ELR (cell line): ENCODE results near the gene OSGIN1.

Source experiments
- DNase-seq: peaks from one replicate; pipeline ENCODE4 v3.0.0-alpha.2; 2015; ENCODE audit warnings: low read depth

Gene OSGIN1

DNA sequence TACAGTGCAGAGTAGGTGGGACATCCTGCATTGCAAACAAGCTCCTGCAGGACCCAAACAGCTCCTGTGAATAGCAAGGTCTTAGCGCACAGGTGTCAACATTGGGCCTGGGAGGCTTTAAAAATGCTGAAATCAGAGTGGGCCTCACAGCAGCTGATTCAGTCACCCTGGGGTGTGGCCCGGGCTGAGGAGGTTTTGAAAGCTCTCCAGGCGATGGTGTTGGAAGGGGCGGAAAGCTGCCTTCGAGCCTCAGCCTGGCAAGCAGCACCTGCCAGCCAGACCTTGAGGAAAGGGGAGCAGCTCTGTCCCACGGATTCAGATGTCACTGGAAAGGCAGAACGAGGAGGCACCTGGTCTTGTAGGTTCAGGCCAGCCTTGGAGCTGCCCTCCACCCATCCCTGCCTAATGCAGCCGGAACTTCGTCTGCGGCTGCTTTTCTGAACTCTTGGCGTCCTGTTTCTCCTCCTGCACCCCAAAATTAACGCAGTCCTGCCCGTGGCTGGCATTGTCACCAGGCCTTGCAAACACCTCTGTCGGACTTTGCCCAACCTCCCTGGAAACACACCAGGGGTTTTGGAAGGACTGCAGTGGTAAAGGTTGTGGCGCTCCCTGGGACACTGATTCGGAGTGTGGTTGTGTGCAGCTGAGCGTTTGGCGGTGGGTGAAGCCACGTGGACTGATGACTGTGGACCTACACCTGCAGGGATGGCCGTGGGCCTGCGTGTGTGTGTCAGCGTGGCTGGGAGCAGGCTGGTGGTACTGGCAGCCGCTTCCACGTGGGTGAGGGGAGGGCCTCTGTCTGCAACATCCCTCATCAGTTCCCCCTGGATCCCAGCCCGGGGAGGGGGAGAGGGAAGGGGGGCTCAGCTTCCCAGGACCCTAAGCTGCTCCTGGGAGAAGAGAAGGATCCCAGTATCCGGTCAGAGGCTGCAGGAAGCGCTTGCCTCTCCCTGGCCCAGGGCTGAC, 18.4 kb downstream of the OSGIN1 start:
- DNase-seq, result no peak

DNA sequence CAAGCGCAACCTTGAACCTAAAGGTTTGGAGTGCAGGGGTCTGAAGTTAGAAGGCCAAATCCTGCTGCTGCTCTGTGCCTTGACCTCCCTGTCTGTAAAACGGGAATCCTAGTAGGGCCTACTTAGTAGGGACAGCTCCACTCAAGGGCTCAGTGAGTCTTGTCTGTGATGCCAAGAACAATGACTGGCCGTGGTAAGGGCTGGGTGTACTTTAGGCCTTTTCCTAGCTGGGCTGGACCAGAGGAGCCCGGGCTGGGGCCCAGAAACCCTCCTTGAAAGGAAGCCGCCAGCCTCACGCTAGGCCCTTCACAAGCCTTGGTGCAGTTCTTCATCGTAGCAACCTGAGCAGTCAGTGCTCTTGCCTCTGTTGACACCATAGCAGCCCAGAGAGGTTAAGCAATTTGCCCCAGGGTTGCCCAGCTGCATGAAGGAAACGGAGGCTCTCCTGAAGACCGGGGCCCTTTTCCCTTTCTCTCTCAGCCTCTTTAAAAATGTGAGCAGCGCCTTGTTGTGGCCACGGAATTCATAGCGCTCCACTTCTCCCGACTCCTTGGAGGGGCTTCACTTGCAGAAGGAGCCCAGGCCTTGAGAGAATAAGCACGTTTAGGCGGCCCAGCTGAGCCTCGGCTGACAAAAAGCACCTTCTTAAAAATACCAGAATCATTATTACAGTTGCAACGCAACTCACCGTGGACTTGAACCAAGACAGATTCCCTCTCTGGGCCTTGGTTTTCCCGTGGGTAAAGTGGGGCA, 19.4 kb downstream of the OSGIN1 start:
- no peak for DNase-seq

DNA sequence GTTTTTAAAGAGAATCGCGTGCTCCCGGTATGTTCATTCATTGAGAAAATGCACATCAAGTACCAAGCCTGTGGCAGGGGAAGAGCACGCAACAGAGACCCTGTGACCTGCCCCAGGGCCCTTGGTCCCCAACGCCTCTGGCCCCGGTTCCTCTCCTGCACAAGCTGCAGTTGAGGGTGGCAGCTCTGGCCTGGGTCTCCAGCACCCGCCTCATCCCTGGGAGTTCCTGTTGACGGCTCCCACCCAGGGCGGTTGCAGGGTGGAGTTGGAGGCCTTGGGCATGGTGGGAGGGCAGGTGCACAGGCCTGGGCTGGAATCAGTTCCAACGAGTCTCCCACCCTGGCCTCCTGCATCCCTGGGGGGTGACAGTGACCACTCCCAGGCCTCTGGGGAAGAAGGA, 20.0 kb downstream of the OSGIN1 start:
- DNase-seq, result no peak

DNA sequence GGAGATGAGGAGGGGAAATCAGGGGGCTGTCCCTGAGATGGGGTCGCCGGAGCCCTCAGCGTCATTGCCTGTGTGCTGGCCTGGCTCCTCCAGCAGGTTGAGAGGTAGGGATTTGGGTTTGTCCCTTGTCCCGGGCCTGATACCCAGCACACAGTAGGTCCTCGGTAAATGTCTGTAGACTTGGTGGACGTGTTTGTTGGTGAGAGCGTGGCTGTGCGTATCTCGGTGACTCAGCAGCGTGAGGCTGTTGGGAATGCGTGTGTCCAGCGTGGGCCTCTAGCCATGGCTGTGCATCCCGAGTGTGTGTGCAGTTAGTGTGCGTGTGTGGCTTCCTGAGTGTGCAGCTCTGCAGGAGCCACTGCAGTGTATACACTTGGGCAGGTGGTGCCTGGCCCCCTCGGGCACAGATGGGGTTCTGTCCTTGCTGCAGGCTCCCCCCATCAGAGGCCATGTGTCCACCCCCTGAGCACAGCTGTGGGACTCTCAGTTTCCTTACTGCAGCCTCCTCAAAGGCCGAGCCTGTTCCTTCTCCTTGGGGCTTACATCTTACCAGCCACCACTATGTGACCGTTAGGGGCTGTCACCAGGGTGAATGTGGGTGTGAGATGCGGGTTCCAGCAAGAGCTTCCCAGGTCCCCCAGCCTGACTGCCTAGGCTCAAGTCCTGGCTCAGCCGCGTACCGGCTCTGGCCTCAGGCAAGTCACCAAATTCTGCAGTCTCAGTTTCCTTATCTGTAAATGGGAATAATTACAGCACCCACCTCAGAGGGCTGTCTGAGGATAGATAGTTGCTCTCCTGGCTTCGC, 20.7 kb downstream of the OSGIN1 start:
- DNase-seq, result no peak

DNA sequence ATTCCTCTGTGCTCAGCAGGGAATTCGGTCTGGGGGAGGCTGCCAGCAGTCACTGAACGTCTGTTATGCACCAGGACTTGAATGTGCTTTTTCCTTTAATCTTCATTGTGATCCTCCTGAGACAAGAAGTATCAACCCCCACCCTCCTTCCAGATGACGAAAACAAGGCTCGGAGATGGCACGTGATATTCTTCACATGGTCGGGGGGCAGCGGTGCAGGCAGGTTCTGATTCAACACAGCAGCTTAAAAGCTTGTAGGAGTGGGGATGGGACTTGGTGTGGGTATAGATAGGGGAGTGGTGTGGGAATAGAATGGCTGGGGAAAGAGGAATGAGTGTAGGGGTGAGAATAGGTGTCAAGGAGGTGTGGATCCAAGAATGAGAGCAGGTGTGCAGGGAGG, 21.4 kb downstream of the OSGIN1 start:
- no peak for DNase-seq

DNA sequence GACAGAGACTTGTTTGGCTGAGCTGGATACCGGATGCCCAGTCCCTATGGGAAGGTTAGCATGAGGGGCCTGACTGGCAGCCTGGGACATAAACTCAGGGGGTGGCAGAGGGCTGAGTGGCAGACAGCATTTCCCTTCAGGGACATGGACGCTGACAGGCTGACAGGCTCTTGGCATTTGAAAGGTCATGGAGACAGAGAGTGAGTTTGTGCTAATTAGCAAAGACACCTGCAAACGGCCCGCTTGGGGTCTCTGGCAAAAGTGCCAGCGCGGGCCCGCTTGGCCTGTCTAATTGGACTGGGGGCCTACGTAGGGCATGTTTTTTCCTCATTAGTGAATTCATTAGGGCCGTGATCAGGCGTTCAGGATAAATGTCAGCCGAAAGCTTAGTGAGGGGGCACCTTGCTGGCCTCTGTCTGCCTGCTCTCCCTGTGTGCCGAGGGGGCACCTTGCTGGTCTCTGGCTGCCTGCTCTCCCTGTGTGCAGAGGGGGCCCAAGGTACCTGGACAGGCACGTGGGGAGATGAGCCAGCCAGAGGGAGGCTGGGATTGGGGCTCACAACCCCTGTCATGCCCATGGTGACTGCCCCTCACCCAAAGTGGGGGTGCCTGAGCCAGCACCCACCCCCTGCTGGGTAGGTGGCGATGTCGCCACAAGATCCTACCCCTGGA, 22.7 kb downstream of the OSGIN1 start:
- DNase-seq, result no peak

DNA sequence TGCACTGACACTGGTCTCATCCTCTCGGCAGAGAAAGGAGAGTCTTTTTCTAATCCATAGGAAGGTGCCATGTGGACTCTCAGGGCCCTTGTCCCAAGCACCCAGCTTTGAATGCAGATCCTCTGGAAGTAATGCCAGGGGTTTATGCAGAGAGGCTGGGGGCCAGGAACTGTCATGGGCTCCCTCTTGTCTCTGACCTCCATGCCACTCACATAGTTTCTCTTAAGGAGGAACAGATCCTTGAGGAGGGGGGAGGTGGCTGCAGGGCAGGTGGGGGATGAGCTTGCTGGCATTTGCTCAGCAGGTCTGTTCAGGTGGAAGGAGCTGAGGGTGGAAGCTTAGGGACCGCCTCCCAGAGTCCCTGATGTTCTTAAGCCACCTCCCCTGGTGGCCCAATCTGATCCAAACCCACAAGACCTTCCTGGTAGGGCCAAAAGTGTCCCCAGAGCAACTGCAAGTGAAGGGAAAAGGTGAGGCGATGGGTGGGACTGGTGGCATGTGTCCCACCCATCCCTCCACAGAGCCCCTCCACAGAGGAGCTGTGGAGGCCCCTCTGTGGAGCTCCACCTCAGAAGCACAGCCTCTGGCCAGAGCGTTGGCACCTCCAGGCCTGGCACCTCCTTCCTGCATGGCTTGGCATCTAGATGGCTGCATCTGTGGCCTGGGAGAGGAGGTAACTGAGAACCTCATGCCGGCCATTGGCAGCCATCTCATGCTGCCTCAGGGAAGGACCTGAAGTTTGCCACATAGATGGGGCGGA, 24.2 kb downstream of the OSGIN1 start:
- no peak for DNase-seq

DNA sequence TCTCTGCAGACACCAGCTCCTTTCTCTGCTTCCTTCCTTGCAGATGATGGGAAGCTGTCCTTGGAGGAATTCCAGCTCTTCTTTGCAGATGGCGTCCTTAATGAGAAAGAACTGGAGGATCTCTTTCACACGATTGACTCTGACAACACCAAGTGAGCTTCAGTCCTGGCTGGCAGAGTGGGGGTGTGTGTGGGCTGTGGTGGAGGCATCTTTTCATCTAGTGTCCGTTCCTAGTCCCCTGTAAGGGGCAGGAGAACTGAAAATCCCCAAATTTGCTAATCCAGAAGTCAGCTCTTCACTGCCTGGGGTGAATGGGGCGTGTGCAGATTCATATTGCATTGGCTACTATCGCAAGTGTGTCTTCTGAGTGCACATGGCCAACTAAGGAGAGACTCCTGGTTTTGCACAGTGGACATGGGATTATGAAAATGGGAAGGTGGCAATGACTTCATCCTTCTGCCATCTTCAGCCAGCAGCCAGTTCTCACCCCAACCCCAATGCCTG, 25.4 kb downstream of the OSGIN1 start:
- no peak for DNase-seq

DNA sequence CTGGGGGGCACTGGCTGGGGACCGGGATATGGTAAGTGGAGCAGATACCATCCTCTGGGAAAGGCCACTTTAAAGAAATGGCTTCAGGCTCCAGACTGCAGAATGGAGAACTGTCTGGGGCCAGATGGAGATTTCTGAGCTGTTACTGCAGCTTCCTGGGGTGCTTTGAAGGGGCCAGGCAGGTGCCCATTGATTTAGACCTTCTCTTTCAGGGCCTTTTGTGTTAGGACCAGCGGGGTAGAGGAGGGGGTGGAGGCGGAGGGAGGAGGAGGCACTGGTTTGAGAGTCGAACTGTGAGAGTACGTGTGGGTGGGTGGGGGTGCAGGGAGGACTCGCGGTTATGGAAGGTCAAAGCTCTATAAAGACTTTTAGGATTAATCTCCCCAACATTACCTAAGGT, 26.4 kb downstream of the OSGIN1 start:
- DNase-seq, result no peak

DNA sequence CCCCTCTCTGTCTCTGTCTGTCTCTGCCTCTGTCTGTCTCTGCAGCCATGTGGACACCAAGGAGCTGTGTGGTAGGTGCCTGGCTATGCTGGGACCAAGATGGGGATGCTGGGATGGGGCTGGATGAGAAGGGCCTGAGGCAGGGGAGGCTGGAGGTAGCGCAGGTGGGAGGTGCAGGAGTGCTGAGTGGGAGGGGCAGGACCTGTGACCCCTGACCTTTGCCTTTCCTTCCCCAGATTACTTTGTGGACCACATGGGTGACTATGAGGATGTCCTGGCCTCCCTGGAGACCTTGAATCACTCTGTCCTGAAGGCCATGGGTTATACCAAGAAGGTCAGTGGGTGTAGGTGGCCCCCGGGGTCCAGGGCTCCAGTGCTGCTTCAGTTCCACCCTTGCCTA, 27.8 kb downstream of the OSGIN1 start:
- no peak for DNase-seq

DNA sequence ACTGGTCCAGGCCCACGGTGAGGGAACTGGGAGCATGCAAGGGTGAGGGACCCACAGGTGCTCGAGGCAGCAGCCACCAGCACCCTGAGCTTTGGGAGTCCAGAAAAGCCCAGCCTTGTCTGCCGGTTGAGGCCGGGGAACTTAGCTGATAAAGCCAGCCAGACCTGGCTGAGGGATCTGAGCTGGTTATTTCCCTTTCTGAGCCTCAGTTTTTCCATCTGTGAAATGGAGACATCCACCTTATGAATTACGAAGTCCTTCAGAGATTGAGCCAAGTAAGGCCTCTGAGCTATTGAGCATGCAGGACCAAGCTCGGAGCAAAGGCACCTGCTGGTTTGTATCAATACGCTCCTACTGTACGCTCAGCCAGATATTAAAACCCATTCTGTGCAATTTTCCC, 28.8 kb downstream of the OSGIN1 start:
- no peak for DNase-seq

DNA sequence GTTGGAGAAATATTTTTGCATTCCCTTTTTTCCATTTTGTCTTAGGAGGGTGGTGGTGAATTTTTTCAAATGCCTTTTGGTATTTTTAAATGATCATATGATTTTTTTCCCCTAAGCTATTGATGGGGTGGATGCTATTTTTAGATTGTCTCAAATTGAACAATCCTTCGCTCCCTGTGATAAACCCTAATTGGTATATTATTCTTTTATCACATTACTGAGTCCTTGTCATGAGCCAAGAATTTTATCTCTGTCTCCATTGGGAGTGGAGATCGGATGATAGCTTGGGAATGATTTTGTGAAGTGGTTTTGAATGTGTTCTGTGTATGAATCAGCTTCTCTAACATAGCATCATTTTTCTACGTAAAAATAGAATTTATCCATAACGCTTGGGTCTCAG, 30.5 kb downstream of the OSGIN1 start:
- DNase-seq, result no peak

DNA sequence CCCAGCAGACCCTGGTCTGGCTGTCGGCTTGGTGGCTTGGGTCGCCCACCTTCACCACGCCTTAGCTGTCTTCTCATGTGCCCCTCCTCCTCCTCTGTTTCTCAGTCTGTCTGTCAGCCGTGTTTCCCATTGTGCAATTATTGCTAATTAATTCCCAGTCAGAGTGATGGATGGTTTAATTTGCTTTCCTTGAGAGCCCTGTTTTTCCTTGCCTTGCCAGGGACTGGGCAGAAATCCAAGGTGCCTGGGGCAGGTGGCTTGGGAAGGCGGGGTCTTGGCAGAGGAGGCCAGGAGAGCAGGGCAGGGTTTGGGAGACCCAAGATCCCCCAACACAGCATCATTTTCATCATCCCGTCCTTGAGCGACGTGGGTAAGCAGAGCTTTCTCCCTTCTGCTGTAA, 36.3 kb downstream of the OSGIN1 start:
- no peak for DNase-seq

DNA sequence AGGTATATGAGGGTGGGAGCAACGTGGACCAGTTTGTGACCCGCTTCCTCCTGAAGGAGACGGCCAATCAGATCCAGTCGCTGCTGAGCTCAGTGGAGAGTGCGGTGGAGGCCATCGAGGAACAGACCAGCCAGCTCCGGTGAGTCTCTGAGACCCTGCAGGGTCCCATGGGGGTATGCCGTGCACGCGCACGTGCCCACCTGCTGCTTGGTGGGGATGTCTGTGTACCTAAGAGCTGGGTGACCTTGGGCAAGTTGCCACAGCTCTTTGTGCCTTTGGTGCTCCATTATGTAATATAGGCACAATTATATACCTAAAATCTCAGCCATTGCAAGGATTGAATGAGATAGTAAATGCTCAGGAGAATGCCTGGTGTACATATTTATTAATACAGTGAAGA, 37.5 kb downstream of the OSGIN1 start:
- no peak for DNase-seq

DNA sequence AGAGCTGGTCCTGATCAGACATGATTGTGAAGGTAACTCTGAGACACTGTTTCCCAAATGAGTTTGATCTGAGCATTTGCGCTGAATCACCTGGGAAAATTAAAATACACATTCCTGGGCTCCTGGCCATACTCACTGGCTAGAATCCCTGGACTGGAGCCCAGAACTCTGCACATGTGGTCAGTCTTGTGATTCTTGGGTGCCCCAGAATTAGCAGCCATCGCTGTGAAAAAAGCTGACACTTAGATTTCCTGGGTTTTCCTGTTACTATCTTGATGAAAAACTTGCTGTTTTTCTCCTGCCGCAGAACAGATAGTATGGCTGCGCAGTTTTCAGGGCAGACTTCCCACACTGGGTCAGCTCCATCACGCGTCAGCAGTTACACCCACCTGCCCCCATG, 39.6 kb downstream of the OSGIN1 start:
- peak; percentile 42 for DNase-seq

DNA sequence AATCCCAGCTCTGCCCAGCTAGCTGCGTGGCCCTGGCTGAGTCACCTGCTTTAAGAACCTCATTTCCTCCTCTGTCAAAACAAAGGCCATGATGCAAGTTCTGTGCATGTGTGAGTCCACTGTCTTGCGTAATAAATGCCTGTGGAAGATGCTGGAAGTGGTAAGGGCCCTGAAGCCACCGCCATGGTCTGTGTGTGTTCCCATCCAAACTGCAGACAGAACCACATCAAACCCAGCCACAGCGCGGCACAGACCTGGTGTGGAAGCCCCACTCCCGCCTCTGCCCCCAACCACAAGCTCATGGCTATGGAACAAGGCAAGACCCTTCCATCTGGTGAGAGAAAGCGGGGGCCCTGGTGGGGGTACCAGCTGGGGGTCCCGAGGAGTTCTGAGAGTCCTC, 41.0 kb downstream of the OSGIN1 start:
- DNase-seq, result peak; percentile 95

DNA sequence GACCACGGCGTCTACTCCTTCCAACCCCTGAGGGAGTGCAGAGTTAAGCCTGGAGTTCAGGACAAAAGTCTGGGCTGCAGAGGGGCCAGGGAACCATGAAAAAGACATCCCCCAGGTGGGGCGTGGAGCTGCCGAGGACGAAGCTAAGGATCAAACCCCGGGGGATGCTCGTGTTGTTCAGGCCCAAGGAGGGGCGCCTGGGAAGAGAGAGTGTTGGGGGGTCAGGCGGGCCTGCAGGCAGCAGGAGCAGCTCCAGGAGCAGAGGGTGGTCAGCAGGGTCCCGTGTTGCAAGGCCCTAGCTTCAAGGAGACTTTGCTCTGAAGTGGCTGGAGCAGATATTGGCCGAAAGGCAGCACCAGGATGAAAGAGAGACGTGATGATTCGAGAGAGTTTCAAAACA, 41.7 kb downstream of the OSGIN1 start:
- no peak for DNase-seq

DNA sequence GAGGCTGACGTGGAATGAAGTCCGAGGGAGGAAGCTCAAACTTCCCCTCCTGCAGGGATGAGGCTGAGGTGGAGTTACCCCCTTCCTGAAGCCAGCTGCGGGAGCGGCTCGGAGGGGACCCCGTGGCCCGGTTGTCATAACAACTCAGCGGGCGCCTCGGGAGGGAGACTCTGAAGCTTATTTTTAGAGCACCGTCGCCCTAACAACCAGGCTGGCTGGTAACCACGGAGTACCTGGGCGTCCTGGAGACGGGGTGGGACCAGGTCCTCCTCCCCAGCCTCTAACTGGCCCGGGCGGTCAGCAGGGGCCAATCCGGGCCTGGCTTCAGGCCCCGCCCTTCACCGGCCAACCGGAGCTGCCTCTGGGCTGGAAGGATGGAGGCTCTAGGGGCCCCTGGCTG, 42.7 kb downstream of the OSGIN1 start:
- DNase-seq, result no peak

DNA sequence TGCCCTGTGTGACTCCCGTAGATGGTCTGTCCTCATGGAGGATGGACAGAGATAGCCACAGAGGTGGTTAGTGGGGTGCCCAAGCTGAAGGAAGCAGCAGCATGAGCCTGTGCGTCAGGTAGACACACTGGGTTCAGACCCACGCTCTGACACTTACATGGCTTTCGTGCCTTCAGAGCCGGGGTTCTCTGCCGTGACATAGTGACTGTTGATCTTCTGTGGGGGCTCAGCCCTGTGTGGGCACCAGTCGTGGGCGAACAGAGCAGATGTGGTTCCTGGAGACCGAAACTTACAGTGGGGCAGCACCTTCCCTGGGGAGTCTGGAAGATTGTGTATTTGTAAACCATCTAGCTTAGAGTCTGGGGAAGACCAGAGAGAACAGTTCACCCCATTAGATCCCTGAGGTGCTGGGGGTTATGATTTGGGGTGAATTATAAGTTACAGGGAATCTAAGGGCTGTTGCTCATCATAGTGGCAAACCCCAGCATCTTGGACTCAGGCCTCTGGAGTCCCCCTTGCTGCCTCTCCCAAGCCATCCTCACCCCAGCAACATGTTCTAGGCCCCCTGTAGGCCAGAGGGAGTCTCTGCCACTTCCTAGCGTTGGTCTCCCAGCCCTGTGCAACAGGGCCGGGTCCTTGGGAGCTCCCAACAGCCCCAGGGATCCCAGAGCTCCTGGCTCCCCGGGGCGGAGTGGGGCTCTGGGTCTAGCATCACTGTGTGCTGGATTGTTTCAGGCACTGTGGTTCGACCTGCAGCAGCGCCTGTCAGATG, 43.6 kb downstream of the OSGIN1 start:
- DNase-seq, result peak; percentile 39

DNA sequence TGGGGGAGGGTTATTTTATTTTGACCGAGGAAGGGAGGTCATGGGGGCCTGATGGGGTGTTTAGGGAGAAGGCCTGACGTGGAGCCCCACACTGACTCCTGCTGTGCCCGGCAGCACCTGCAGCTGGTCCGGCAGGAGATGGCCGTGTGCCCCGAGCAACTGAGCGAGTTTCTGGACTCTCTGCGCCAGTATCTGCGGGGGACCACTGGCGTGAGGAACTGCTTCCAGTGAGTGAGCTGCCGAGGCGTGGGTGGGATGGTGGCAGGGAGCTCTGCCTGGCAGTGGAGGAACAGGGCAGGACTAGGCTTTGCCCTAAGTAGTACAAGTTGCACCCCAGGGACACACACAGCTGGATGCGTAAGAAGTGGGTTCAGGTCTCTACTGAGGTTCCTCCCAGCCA, 45.1 kb downstream of the OSGIN1 start:
- no peak for DNase-seq
